DND-41 (cell line): ENCODE measurements around the gene ALS2.

Experiments
- ATAC-seq: fragments of 200-7000 bp; cut with Tn5 transposase; 3 replicates; pipeline ENCODE4 v1.9.1; 2021; ENCODE audit warnings: low read depth; ENCODE audit not compliant: insufficient read depth
- DNase-seq: peaks from one replicate; pipeline ENCODE4 v3.0.0-alpha.2; 2020
- H2AFZ ChIP-seq: 2 replicates; pipeline ENCODE4 v1.6.0; 2012; ENCODE audit warnings: low read depth, low read length
- H3K27ac ChIP-seq: 2 replicates; pipeline ENCODE4 v1.5.1; 2012; ENCODE audit warnings: low read length, inconsistent platforms
- H3K27me3 ChIP-seq: fragments of 200-600 bp; sonication (generic); 2 replicates; pipeline ENCODE4 v1.6.0; 2012; ENCODE audit warnings: low read length, mild to moderate bottlenecking, inconsistent platforms; ENCODE audit not compliant: insufficient read depth, poor library complexity
- H3K36me3 ChIP-seq: 2 replicates; pipeline ENCODE4 v1.5.1; 2012; ENCODE audit warnings: low read length, inconsistent platforms; ENCODE audit not compliant: insufficient read depth
- H3K4me1 ChIP-seq: 2 replicates; pipeline ENCODE4 v1.5.1; 2012; ENCODE audit warnings: mild to moderate bottlenecking, low read length; ENCODE audit not compliant: insufficient read depth
- H3K4me2 ChIP-seq: 2 replicates; pipeline ENCODE4 v1.6.0; 2012; ENCODE audit warnings: mild to moderate bottlenecking, moderate library complexity, low read length, inconsistent platforms; ENCODE audit not compliant: insufficient read depth
- H3K4me3 ChIP-seq, 2 experiments: fragments of 200-600 bp in 1 of 2; shearing (Covaris generic) in 1 of 2; 2 replicates each; pipeline ENCODE4 v1.5.1; 2012 to 2016; ENCODE audit warnings: inconsistent platforms in 2 of 2, low read length in 2 of 2, mild to moderate bottlenecking in 2 of 2, low read depth in 1 of 2, moderate library complexity in 1 of 2
- H3K79me2 ChIP-seq: 2 replicates; pipeline ENCODE4 v1.6.0; 2012; ENCODE audit warnings: low read length, inconsistent platforms; ENCODE audit not compliant: insufficient read depth
- H3K9ac ChIP-seq: 2 replicates; pipeline ENCODE4 v1.6.0; 2012; ENCODE audit warnings: low read depth, mild to moderate bottlenecking, inconsistent platforms, low read length, moderate library complexity
- H3K9me3 ChIP-seq: 2 replicates; pipeline ENCODE4 v1.5.1; 2012; ENCODE audit warnings: low read length, moderate library complexity, mild to moderate bottlenecking, inconsistent platforms; ENCODE audit not compliant: insufficient read depth, severe bottlenecking
- H4K20me1 ChIP-seq: 2 replicates; pipeline ENCODE4 v1.6.0; 2012; ENCODE audit warnings: low read length; ENCODE audit not compliant: insufficient read depth
- EZH2 ChIP-seq: IDR thresholded peaks from 3 replicates; pipeline ENCODE4 v1.6.1; 2012; ENCODE audit warnings: borderline replicate concordance, low read depth, mild to moderate bottlenecking, moderate library complexity, low read length, inconsistent platforms; ENCODE audit not compliant: severe bottlenecking
- TF ChIP-seq, protein P1 (sequence below): IDR thresholded peaks from 2 replicates; pipeline ENCODE4 v1.5.1; 2012; ENCODE audit warnings: borderline replicate concordance, low read length, moderate library complexity, mild to moderate bottlenecking; ENCODE audit not compliant: poor library complexity, severe bottlenecking; ENCODE audit errors: extremely low read depth

The ALS2 gene

DNA sequence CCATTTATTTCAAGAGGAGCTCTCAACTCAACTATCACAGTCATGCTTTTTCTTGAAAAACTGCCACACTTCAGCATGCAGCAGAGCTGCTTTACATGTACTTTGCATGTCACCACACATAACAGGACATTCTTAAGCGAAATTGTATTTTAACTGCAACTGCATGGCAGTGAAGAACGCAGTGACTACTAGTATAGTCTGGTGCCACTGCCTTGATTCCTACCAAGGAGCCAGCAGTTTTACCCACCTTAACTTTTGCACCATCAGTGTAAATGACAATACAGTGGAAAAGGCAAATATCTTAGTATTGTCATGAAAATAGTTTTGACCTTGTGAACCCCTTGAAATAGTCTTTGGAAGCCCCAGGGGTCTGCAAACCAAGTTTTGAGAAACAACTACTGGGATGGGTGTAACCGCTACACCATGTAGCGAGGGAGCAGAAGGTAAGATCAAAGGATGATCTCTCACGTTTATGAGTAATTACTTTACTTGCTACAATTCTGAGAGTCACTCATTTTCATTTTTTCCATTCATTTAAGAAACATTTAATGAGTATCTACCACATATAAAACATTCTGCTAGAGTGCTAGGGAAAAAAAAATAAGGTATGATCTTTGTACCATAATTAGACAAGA, 50.0 kb downstream of the ALS2 start:
- no peak overlapping the region for H3K27ac ChIP-seq
- TF ChIP-seq, protein P1, sequence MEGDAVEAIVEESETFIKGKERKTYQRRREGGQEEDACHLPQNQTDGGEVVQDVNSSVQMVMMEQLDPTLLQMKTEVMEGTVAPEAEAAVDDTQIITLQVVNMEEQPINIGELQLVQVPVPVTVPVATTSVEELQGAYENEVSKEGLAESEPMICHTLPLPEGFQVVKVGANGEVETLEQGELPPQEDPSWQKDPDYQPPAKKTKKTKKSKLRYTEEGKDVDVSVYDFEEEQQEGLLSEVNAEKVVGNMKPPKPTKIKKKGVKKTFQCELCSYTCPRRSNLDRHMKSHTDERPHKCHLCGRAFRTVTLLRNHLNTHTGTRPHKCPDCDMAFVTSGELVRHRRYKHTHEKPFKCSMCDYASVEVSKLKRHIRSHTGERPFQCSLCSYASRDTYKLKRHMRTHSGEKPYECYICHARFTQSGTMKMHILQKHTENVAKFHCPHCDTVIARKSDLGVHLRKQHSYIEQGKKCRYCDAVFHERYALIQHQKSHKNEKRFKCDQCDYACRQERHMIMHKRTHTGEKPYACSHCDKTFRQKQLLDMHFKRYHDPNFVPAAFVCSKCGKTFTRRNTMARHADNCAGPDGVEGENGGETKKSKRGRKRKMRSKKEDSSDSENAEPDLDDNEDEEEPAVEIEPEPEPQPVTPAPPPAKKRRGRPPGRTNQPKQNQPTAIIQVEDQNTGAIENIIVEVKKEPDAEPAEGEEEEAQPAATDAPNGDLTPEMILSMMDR: no peak
- no peak for TF ChIP-seq EZH2
- H3K9me3 ChIP-seq: no peaks in the 10 kb centered on the region
- H3K9ac ChIP-seq: no peak overlapping the region
- H2AFZ ChIP-seq: no peak overlapping the region
- no peak for ATAC-seq
- no peaks in the 10 kb centered on the region for H3K79me2 ChIP-seq
- no peaks in the 10 kb centered on the region for H4K20me1 ChIP-seq
- no peaks in the 10 kb centered on the region for H3K36me3 ChIP-seq
- H3K4me3 ChIP-seq: no peak overlapping the region
- H3K4me1 ChIP-seq: no peaks in the 10 kb centered on the region
- H3K27me3 ChIP-seq: no peaks in the 10 kb centered on the region
- no peak for DNase-seq
- no peak overlapping the region for H3K4me2 ChIP-seq

DNA sequence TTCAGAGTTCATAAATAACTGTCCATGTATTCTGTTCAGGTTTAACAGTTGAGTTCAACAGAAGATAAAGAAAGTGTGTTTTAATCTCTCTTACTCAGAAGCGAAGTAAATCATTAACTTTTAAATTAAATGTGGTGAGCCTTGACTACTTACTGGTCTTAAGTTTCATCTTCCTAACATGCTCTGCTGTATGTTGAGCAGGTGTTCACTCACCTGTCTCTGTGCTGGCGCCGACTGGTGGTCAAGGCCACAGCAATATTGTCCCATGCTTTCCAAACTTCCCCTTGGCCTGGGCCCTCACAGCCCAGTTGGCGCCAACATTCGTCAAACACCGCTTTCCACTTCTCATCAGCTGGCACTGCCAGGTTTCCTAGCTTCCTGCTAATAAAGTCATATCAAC, 65.3 kb downstream of the ALS2 start:
- no peaks in the 10 kb centered on the region for H4K20me1 ChIP-seq
- H3K4me3 ChIP-seq: no peak overlapping the region
- DNase-seq (no peak), ATAC-seq (no peak)
- no peak overlapping the region for H2AFZ ChIP-seq
- H3K27ac ChIP-seq: no peak overlapping the region
- no peak overlapping the region for H3K4me2 ChIP-seq
- H3K36me3 ChIP-seq: peaks cover 19% of the 10 kb centered on the region
- H3K27me3 ChIP-seq: no peaks in the 10 kb centered on the region
- TF ChIP-seq, protein P1: no peak
- TF ChIP-seq EZH2: no peak
- no peaks in the 10 kb centered on the region for H3K79me2 ChIP-seq
- H3K9me3 ChIP-seq: no peaks in the 10 kb centered on the region
- no peaks in the 10 kb centered on the region for H3K4me1 ChIP-seq
- no peak overlapping the region for H3K9ac ChIP-seq

DNA sequence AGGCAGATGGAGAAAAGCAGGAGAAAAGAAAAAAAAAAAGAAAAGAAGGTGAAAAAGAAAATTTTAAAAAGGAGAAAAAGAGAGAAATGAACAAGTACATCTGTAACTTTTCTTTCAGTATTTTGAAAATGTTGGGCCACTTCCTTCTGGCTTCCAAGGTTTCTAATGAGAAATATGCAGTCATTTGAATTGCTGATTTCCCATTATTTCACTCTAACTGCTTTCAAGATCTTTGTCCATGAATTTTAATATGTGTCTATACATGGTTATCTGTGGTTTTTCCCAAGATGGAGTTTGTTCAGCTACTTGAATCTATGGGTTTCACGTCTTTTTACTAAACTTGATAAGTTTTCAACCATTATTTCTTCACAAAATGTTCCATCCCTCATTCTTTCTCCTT, 68.0 kb downstream of the ALS2 start:
- Histone ChIP-seq H3K27me3 (no peaks in the 10 kb centered on the region), H3K4me2 (no peak overlapping the region), H4K20me1 (no peaks in the 10 kb centered on the region), H3K9me3 (no peaks in the 10 kb centered on the region), H3K36me3 (peaks cover 18% of the 10 kb centered on the region), H3K4me1 (no peaks in the 10 kb centered on the region), H3K4me3 (no peak overlapping the region), H3K9ac (no peak overlapping the region), H2AFZ (no peak overlapping the region), H3K79me2 (no peaks in the 10 kb centered on the region), H3K27ac (no peak overlapping the region)
- TF ChIP-seq, protein P1: no peak
- TF ChIP-seq EZH2: no peak
- no peak for DNase-seq
- no peak for ATAC-seq

DNA sequence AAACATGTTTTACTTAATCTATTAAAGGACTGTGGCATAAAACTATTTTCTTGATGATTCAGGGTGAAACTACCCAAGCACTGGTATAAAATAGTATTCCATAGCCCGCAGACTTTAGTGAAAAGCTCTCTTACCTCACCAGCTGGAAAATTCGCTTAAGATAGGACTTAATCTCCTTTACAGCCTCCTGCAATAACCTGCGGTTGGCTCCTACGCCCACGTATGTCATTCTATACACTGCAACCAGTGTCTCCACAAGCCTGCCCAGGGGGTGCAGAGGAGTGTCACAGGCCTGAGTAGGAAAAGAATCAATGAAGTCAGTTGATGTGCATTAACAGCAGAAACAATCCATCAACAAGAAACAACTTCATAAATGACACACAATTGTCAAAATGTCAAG, 71.0 kb downstream of the ALS2 start:
- TF ChIP-seq, protein P1: no peak
- no peak for TF ChIP-seq EZH2
- no peak for ATAC-seq

More for the DNA sequence above, 71.0 kb downstream of the ALS2 start:
- Histone ChIP-seq H3K36me3 (peaks cover 8% of the 10 kb centered on the region), H3K9ac (no peak overlapping the region), H2AFZ (no peak overlapping the region), H4K20me1 (no peaks in the 10 kb centered on the region), H3K4me1 (no peaks in the 10 kb centered on the region), H3K4me3 (no peak overlapping the region), H3K27ac (no peak overlapping the region), H3K4me2 (no peak overlapping the region), H3K79me2 (no peaks in the 10 kb centered on the region), H3K9me3 (no peaks in the 10 kb centered on the region), H3K27me3 (no peaks in the 10 kb centered on the region)
- no peak for DNase-seq
